ENCODE data around the gene PTK7.

PTK7 gene

GRCh38 chr6:43173591-43174262 lies 97.6 kb downstream of the PTK7 start:
- no peak for TF ChIP-seq POLR2A (IDR thresholded peaks at IDR 0.05; ENCODE audit: extremely low read depth, insufficient read length)
- no peak for TF ChIP-seq MYC (IDR thresholded peaks at IDR 0.05; ENCODE audit: low read depth, low read length)
- TF ChIP-seq CTCF (IDR thresholded peaks at IDR 0.05; ENCODE audit: low read depth, low read length): no peak
- no peak for TF ChIP-seq MAX (IDR thresholded peaks at IDR 0.05; ENCODE audit: low read depth, low read length)
- peak overlapping the region; percentile 74 for H3K4me3 ChIP-seq (ENCODE audit: low read depth, low read length)
- DNase-seq (ENCODE audit: low read depth): no peak

GRCh38 chr6:43174263-43175112 lies 98.4 kb downstream of the PTK7 start:
- peak; percentile 100 for DNase-seq (ENCODE audit: low read depth)
- TF ChIP-seq MAX (IDR thresholded peaks at IDR 0.05; ENCODE audit: low read depth, low read length) (peak; percentile 79), MYC (IDR thresholded peaks at IDR 0.05; ENCODE audit: low read depth, low read length) (peak; percentile 39), CTCF (IDR thresholded peaks at IDR 0.05; ENCODE audit: low read depth, low read length) (no peak), POLR2A (IDR thresholded peaks at IDR 0.05; ENCODE audit: extremely low read depth, insufficient read length) (no peak)

GRCh38 chr6:43175676-43176422 lies 99.7 kb downstream of the PTK7 start:
- TF ChIP-seq MAX (IDR thresholded peaks at IDR 0.05; ENCODE audit: low read depth, low read length): no peak
- no peak for TF ChIP-seq MYC (IDR thresholded peaks at IDR 0.05; ENCODE audit: low read depth, low read length)
- TF ChIP-seq CTCF (IDR thresholded peaks at IDR 0.05; ENCODE audit: low read depth, low read length): no peak
- TF ChIP-seq POLR2A (IDR thresholded peaks at IDR 0.05; ENCODE audit: extremely low read depth, insufficient read length): no peak
- H3K4me3 ChIP-seq (ENCODE audit: low read depth, low read length): no peak overlapping the region
- DNase-seq (ENCODE audit: low read depth): no peak

More at GRCh38 chr6:43174263-43175112, 98.4 kb downstream of the PTK7 start:
- H3K4me3 ChIP-seq (ENCODE audit: low read depth, low read length): peak overlapping the region; percentile 9

- DNase-seq (ENCODE audit: low read depth): no peak
- TF ChIP-seq POLR2A (IDR thresholded peaks at IDR 0.05; ENCODE audit: extremely low read depth, insufficient read length) (no peak), MYC (IDR thresholded peaks at IDR 0.05; ENCODE audit: low read depth, low read length) (no peak), CTCF (IDR thresholded peaks at IDR 0.05; ENCODE audit: low read depth, low read length) (no peak), MAX (IDR thresholded peaks at IDR 0.05; ENCODE audit: low read depth, low read length) (no peak)
Measured at GRCh38 chr6:43176423-43176786, 100.3 kb downstream of the PTK7 start.

GRCh38 chr6:43178150-43178549 lies 102.0 kb downstream of the PTK7 start:
- TF ChIP-seq CTCF (IDR thresholded peaks at IDR 0.05; ENCODE audit: low read depth, low read length) (no peak), POLR2A (IDR thresholded peaks at IDR 0.05; ENCODE audit: extremely low read depth, insufficient read length) (no peak), MYC (IDR thresholded peaks at IDR 0.05; ENCODE audit: low read depth, low read length) (no peak), MAX (IDR thresholded peaks at IDR 0.05; ENCODE audit: low read depth, low read length) (no peak)
- DNase-seq (ENCODE audit: low read depth): no peak
- no peak overlapping the region for H3K4me3 ChIP-seq (ENCODE audit: low read depth, low read length)

More at GRCh38 chr6:43176423-43176786, 100.3 kb downstream of the PTK7 start:
- no peak overlapping the region for H3K4me3 ChIP-seq (ENCODE audit: low read depth, low read length)

Data from NB4 (cell line).